ENCODE measurements around the gene MNAT1.

GRCh38 chr14:60984196-60984595, 249.6 kb downstream of the MNAT1 start:
- TF ChIP-seq POLR2AphosphoS5 (IDR thresholded peaks at IDR 0.05; ENCODE audit: low read depth, low read length) (no peak), POU2F2 (IDR thresholded peaks at IDR 0.05; ENCODE audit: low read depth, low read length) (no peak), POLR2A (IDR thresholded peaks at IDR 0.05; ENCODE audit: low read depth, low read length) (no peak), TAF1 (IDR thresholded peaks at IDR 0.05; ENCODE audit: low read depth, low read length) (no peak)

All from GM12891 (cell line).